ENCODE data around the gene TGFBR2. TPM values are rescaled to one million over a fixed set of nuclear protein-coding genes. Genes with fewer than 3 reads are reported as not detected.

The TGFBR2 gene
- total and polyA plus RNA-seq, 2 of the 13 experiments (the other 11 are each of a cell fraction or from before 2014, with no cell fraction given), result 82.2 to 187 TPM

- TF ChIP-seq POGK (CRISPR knock-in tag; conservative IDR thresholded peaks at IDR 0.05) (no peak), MEIS2 (CRISPR knock-in tag; IDR thresholded peaks at IDR 0.05) (peak; percentile 72; the same call in 1 of the 2 replicates), PAWR (CRISPR knock-in tag; IDR thresholded peaks at IDR 0.05; ENCODE audit: borderline replicate concordance) (no peak), RFXAP (CRISPR knock-in tag; IDR thresholded peaks at IDR 0.05; ENCODE audit: borderline replicate concordance) (peak; percentile 78; the same call in 1 of the 2 replicates), HOXD1 (CRISPR knock-in tag; IDR thresholded peaks at IDR 0.05) (peak; percentile 85), ZFP36L1 (CRISPR knock-in tag; IDR thresholded peaks at IDR 0.05) (peak; percentile 91; the same call in 1 of the 2 replicates), PTBP1 (IDR thresholded peaks at IDR 0.05; ENCODE audit: low read depth, low read length, poor library complexity, severe bottlenecking) (no peak), HIC2 (CRISPR knock-in tag; IDR thresholded peaks at IDR 0.05; ENCODE audit: low read depth) (no peak; the same call in 1 of the 2 replicates), RFXANK (CRISPR knock-in tag; IDR thresholded peaks at IDR 0.05) (peak; percentile 76; the same call in 1 of the 2 replicates), SP1 (IDR thresholded peaks at IDR 0.05) (no peak), SP1 (CRISPR knock-in tag; IDR thresholded peaks at IDR 0.05) (no peak; the same call in 1 of the 2 replicates), MXD1 (CRISPR knock-in tag; IDR thresholded peaks at IDR 0.05) (no peak), PRDM15 (CRISPR knock-in tag; IDR thresholded peaks at IDR 0.05) (no peak), ZNF782 (CRISPR knock-in tag; IDR thresholded peaks at IDR 0.05; ENCODE audit: borderline replicate concordance) (no peak), GABPA (IDR thresholded peaks at IDR 0.05; ENCODE audit: low read depth, low read length) (no peak), GABPA (CRISPR knock-in tag; IDR thresholded peaks at IDR 0.05; ENCODE audit: low read depth) (peak; percentile 59; the same call in 1 of the 2 replicates), NR0B2 (CRISPR knock-in tag; IDR thresholded peaks at IDR 0.05) (no peak), HDAC2 (CRISPR knock-in tag; IDR thresholded peaks at IDR 0.05) (peak; percentile 97), SRSF1 (optimal IDR thresholded peaks at IDR 0.05; ENCODE audit: low read depth, low read length) (no peak), HMG20B (CRISPR knock-in tag; conservative IDR thresholded peaks at IDR 0.05) (peak; percentile 87), KLF12 (CRISPR knock-in tag; IDR thresholded peaks at IDR 0.05; ENCODE audit: borderline replicate concordance) (no peak), KAT8 (CRISPR knock-in tag; IDR thresholded peaks at IDR 0.05) (peak; percentile 82), ZNF44 (CRISPR knock-in tag; IDR thresholded peaks at IDR 0.05) (no peak), ZNF652 (CRISPR knock-in tag; IDR thresholded peaks at IDR 0.05; ENCODE audit: borderline replicate concordance, low read depth) (no peak; the same call in 1 of the 2 replicates)
Observed at GRCh38 chr3:30597131-30597768, 9.2 kb upstream of the TGFBR2 start (continued).

Measured in HepG2 (cell line).